ENCODE results near the gene SLC4A11. TPM values are rescaled to one million over a fixed set of nuclear protein-coding genes. Genes with fewer than 3 reads are reported as not detected.

SLC4A11 gene
- total and polyA plus RNA-seq, 10 of the 15 experiments (the other 5 are each of a cell fraction or from before 2014, with no cell fraction given): 0.07 to 2.3 (median 1.1) TPM

DNA sequence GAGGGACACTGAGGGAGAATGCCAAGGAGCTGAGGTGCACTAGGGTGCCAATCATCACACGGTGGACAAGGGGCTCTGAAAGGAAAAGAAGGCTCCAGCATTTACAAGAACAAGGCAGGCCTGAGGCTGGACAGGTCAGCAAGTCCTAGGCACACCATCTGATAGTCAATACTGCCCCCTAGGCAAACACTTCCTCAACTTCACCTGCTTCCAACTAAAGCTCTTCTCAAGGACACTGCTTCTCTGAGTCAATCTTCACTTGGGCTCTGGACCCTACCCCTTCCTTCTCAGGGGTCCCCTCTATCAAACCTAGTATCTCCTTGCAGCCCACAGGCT is 37.7 kb upstream of the SLC4A11 start:
- ATAC-seq: peak; percentile 83
- in situ Hi-C loops (cut with MboI) (no loop called here), intact Hi-C loops (cut with micrococcal nuclease; ENCODE audit: unreplicated experiment) (loop anchor here (2.0 kb wide), 1 partner anchor 58 kb away; no protein-coding TSS in a partner anchor)
- Histone ChIP-seq H3K27ac (ENCODE audit: control insufficient read depth, insufficient read depth) (no peak overlapping the region), H3K4me1 (ENCODE audit: control insufficient read depth, insufficient read depth, low read length) (no peaks in the 10 kb centered on the region), H2AFZ (ENCODE audit: control insufficient read depth, low read depth, low read length) (no peak overlapping the region), H3K4me3 (no peak overlapping the region), H3K27me3 (replicated peaks in 1 of 2; ENCODE audit: control insufficient read depth in 2 of 2, insufficient read depth in 2 of 2, low read length in 1 of 2) (no peaks in the 10 kb centered on the region), H3K4me2 (ENCODE audit: control insufficient read depth, insufficient read depth) (no peak overlapping the region), H3K36me3 (ENCODE audit: control insufficient read depth in 2 of 2, insufficient read depth in 2 of 2, low read length in 1 of 2) (no peaks in the 10 kb centered on the region), H3K9ac (ENCODE audit: control insufficient read depth, insufficient read depth, low read length) (no peak overlapping the region), H3K9me3 (replicated peaks; ENCODE audit: control insufficient read depth, insufficient read depth, low read length) (no peaks in the 10 kb centered on the region), H4K20me1 (ENCODE audit: control insufficient read depth, insufficient read depth) (no peaks in the 10 kb centered on the region), H3K79me2 (ENCODE audit: control insufficient read depth, insufficient read depth, low read length) (no peaks in the 10 kb centered on the region)
- TF ChIP-seq RAD21 (IDR thresholded peaks at IDR 0.05; ENCODE audit: insufficient read depth, low read depth, low read length) (peak; percentile 51), EED (IDR thresholded peaks at IDR 0.05; ENCODE audit: low read depth) (no peak), NBN (IDR thresholded peaks at IDR 0.05) (no peak)
- TF ChIP-seq, protein P1, sequence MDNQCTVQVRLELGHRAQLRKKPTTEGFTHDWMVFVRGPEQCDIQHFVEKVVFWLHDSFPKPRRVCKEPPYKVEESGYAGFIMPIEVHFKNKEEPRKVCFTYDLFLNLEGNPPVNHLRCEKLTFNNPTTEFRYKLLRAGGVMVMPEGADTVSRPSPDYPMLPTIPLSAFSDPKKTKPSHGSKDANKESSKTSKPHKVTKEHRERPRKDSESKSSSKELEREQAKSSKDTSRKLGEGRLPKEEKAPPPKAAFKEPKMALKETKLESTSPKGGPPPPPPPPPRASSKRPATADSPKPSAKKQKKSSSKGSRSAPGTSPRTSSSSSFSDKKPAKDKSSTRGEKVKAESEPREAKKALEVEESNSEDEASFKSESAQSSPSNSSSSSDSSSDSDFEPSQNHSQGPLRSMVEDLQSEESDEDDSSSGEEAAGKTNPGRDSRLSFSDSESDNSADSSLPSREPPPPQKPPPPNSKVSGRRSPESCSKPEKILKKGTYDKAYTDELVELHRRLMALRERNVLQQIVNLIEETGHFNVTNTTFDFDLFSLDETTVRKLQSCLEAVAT (IDR thresholded peaks at IDR 0.05): no peak
- TF ChIP-seq, protein P2, sequence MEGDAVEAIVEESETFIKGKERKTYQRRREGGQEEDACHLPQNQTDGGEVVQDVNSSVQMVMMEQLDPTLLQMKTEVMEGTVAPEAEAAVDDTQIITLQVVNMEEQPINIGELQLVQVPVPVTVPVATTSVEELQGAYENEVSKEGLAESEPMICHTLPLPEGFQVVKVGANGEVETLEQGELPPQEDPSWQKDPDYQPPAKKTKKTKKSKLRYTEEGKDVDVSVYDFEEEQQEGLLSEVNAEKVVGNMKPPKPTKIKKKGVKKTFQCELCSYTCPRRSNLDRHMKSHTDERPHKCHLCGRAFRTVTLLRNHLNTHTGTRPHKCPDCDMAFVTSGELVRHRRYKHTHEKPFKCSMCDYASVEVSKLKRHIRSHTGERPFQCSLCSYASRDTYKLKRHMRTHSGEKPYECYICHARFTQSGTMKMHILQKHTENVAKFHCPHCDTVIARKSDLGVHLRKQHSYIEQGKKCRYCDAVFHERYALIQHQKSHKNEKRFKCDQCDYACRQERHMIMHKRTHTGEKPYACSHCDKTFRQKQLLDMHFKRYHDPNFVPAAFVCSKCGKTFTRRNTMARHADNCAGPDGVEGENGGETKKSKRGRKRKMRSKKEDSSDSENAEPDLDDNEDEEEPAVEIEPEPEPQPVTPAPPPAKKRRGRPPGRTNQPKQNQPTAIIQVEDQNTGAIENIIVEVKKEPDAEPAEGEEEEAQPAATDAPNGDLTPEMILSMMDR (IDR thresholded peaks at IDR 0.05 in 2 of 3, conservative IDR thresholded peaks at IDR 0.05 in 1 of 3; ENCODE audit: control insufficient read depth in 2 of 3, extremely low read depth in 1 of 3, insufficient read depth in 1 of 3, low read depth in 3 of 3, low read length in 3 of 3): peak in 2 of 3 experiments; percentile 33 to 40; a peak in 4 of 6 replicates
- TF ChIP-seq, protein P3, sequence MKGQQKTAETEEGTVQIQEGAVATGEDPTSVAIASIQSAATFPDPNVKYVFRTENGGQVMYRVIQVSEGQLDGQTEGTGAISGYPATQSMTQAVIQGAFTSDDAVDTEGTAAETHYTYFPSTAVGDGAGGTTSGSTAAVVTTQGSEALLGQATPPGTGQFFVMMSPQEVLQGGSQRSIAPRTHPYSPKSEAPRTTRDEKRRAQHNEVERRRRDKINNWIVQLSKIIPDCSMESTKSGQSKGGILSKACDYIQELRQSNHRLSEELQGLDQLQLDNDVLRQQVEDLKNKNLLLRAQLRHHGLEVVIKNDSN (IDR thresholded peaks at IDR 0.05; ENCODE audit: borderline replicate concordance, extremely low read length, insufficient read depth, low read depth, low read length): no peak
- ChIA-PET SMC1A (ENCODE audit: uncharacterized antibody, unreplicated experiment) (interaction anchor here (0.7 to 1.7 kb wide), 6 partner anchors 18 to 223 kb away, joined by 3 to 4 read pairs (median 4); no protein-coding TSS in a partner anchor), POLR2A (no interaction called here), CTCF (interaction anchor here (0.6 to 2.5 kb wide), 7 partner anchors 13 to 223 kb away, joined by 3 to 14 read pairs (median 6); no protein-coding TSS in a partner anchor), RAD21 (ENCODE audit: unreplicated experiment) (no interaction called here)
- FAIRE-seq: no peak
- 15% methylated on average over 1 of the region's 1 CpG for WGBS (ENCODE audit: insufficient coverage, insufficient replicate concordance, low lambda C conversion rate, missing lambda C conversion rate)
- no peak for DNase-seq (ENCODE audit: low read depth, low spot score)
- BruUV-seq (replicated peaks): no TSS peak

Data from GM12878 (cell line).